GM18861 (cell line): ENCODE results near the gene MED27.

Experiments
- ATAC-seq: cut with Tn5 transposase; IDR thresholded peaks from one replicate; pipeline ENCODE4 v1.9.1; 2021; ENCODE audit not compliant: unreplicated experiment

The MED27 gene

DNA sequence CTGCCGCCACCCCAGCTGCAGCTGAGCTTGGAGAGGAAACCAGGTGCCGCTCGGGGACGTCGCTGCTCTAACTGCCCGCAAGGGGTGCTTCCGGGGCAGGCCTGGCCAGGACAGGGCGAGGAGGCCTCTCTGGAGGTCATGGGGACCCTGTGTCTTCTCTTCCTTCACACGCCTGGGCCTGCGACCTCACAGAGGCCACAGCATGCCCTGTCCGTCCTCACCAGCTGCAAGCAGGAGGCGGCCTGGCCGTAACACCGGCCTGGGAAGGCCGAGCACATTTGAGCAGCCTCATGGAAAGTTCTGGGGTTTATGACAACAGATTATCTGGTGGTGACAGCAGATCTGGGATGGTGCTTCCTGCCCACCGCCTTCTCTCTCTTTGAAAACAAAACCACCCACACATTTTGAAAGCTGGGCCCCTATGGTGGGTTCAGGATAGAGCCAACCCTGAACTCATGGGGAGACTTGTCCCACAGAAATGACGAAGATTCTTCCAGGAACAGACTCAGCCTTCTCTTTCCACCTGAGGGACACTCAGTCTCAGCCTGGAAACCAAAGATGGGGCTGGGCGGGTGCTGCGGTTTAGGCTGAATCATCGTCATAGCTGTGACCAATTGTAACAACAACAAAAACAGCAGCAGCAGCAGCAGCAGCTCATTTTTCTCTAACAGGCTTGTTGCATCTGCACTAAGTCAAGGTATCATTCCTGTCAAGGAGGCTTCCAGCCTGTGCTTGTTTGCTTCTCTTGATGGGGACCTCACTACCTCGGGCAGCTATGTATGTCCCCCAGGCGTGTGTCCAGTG, 240.2 kb downstream of the MED27 start:
- ATAC-seq, result no peak

GRCh38 chr9:131838530-131839280, 241.0 kb downstream of the MED27 start:
- ATAC-seq, result no peak

DNA sequence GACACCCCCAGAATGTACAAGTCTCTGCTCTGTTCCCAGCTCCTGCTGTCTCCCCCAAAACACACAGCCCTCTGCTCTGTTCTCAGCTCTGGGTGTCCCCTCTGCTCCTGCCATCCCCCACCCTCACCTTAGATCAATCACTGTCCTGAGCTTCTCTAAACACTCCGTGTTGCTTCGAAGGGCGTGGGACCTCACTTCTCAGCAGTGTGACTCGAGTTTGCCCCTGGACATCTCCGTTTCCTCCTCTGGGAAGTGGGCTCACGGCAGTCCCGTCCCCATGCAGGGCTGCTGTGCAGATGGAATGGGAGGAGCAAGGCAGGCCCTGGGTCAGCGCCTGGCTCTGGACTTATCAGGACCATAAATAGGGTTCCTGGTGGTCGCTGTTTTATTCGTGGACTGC, 241.8 kb downstream of the MED27 start:
- ATAC-seq, result no peak

GRCh38 chr9:131837316-131837715, 242.4 kb downstream of the MED27 start:
- ATAC-seq, result no peak

DNA sequence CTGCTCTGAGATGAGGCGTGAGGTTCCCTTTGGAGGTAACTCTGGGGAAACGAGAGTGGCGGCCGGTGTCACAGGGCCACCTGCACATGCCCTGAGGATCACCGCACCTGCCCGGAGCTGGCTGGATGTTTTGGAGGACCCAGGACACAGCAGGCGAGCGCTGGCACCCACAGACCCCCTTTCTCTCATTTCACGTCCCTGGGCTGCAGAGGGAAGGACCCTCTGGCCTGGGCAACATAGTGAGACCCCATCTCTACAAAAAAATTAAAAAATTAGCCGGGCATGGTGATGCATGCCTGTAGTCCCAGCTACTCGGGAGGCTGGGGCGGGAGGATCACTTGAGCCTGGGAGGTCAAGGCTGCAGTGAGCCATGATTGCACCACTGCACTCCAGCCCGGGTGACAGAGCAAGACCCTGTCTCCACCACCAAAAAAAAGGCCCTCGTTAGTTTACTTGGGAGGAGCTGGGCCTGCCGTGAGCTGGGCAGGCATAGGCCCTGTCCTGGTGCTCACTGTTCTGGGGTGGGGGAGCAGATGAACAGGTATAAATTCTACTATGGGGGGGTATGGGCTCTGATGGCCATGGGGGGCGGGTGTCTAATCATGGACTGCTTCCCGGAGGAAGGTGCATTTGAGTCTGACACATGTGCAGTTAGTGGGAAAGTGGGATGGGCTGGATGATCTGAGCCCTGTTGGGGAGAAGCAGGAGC, 242.9 kb downstream of the MED27 start:
- no peak for ATAC-seq

DNA sequence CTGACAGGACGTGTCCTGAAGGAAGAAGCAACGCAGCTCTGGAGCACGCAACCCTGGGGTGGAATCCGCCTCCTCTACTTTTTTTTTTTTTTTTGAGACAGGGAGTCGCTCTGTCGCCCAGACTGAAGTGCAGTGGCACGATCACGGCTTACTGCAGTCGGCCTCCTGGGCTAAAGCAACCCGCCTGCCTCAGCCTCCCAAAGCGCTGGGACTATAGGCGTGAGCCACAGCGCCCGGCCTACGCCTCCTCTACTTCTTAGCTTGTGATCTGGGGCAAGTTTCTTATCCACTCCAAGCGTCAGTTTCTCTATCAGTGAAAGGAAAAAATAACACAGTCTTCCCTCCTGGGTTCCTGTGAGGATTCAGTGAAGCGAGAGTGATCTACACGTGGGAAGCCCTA, 243.6 kb downstream of the MED27 start:
- ATAC-seq, result no peak

DNA sequence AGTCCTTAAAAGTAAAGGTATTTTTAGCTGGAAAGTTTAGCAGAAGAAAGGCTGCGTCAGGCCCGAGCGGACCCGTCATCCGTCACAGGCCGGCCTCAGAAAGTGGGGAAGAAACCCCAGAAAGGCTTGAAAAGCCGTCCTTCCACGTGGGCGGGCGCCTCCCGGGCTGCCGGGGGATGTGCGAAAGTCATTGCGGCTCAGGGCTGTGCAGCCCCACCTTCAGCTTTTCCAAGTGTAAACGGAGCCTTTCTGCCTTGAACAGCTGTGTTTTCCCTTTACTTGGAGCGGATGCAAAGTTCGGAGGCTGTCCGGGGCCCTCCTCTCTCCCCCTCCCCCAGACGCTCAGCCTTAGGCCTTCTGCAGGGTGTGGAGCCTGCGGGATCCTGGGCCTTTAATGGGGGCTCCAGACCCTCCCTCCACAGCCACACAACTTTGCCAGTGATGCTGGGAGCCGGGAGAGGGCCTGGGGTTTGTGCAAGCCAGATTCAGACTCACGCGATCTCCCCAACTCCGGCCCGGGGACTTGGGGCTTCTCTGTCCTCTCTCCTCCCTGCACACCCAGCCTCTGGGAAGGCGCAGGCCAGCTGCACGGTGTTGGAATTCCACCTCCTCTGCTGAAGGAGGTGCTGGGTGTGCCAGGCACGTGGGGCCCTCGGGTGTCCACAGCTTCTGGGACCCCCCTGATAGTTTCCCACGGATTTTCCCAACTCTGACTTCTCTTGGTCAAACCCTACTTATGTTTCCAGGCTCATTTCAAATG, 244.3 kb downstream of the MED27 start:
- ATAC-seq, result no peak

DNA sequence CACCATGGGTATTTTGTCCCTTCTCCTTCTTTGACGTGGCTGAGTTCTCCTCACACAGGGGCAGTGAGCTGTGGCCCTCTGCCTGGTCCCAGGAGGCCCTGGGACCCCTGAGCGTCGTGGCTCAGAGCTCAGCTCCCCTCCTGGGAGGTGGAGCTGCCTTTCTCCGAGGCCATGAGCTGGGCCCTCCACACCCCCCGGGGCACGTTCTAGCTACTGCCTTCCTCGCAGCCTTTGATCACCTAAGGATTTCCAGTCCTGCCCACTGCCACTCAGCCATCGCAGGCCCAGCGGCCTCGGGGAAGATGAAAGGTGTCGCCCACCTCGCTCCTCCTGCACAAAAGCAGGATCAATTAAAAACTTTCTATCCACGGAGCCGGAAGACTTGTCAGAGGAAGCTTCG, 244.9 kb downstream of the MED27 start:
- ATAC-seq, result no peak

DNA sequence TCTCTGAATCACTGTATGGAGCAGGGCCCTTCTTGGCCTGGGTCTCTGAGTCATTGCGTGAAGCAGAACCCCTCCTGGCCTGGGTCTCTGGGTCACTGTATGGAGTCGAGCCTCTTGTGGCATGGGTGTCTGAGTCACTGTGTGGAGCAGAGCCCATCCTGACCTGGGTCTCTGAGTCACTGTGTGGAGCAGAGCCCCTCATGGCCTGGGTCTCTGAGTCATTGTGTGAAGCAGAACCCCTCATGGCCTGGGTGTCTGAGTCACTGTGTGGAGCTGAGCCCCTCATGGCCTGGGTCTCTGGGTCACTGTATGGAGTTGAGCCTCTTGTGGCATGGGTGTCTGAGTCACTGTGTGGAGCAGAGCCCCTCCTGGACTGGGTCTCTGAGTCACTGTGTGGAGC, 245.8 kb downstream of the MED27 start:
- ATAC-seq, result no peak

DNA sequence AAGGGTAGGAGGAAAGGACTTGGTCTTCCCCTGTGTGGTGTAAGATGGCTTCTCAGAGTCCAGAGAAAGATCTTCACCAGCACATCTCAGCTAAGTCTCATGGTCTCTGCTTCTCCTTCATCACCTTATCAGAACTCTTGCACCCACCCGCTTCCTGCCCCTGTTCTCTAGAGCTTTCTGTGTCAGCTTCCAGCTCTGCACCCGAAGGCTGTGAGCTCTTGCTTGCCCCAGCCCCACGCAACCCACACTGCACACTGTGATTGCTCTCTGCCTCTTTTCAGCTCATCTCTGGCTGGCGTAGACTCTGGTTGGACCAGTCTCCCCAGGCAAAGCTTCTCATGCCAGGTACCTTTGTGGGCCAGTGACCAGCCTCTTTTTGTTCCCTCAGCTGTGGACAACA, 246.6 kb downstream of the MED27 start:
- no peak for ATAC-seq

- no peak for ATAC-seq
Measured at GRCh38 chr9:131831380-131832165, 248.1 kb downstream of the MED27 start.

DNA sequence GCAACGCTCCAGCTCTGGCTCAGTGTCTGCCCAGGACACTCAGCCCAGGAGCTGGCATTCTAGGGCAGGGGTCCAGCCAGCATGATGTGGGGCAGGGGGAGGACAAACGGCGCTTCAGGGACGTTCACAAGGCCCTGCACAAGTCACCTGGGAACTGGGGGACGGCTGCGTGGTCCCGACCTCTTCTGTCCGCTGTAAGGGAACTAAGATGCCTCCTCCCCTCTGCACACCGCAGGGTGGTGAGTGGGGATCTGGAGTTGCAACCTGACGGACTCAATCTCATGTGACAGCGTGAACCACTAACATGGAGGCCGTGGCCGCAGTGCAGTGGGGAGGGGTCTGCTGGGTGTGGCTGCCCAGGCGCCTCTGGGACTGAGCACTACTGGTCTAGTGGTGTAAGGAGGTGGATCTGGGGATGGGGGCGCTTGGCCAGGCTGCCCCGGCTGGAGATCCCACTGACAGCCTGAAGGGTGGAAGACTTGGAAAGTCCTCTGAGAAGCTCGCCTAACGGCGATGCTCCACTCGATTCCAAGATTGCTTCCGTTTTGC, 251.8 kb downstream of the MED27 start:
- no peak for ATAC-seq

GRCh38 chr9:131826966-131827525, 252.6 kb downstream of the MED27 start:
- ATAC-seq, result no peak

GRCh38 chr9:131826053-131826452, 253.6 kb downstream of the MED27 start:
- ATAC-seq, result no peak

- no peak for ATAC-seq
Measured at GRCh38 chr9:131824953-131825495, 254.6 kb downstream of the MED27 start.

GRCh38 chr9:131824155-131824594, 255.5 kb downstream of the MED27 start:
- ATAC-seq, result no peak

DNA sequence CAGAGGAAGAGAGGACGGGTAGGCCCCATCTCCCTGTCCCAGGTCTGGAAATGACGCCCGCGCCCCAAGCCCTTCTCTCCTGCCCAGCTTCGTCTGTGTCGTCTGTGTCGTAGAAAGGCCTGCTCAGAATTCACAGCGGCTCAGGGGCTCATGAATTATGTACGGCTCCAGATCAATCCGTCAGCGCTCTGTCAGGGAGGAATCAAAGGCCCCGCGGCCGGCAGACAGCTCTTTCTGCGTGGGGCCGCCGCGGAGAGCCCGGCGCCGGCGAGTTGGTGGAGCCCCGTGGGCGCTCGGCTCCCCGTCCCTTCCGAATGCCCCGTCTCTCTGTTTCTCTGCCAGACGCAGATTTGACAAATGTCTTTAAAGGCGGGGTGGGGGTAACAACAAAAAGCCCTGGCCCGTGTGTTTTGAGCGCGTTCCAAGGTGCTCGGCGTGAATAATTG, 255.9 kb downstream of the MED27 start:
- no peak for ATAC-seq

DNA sequence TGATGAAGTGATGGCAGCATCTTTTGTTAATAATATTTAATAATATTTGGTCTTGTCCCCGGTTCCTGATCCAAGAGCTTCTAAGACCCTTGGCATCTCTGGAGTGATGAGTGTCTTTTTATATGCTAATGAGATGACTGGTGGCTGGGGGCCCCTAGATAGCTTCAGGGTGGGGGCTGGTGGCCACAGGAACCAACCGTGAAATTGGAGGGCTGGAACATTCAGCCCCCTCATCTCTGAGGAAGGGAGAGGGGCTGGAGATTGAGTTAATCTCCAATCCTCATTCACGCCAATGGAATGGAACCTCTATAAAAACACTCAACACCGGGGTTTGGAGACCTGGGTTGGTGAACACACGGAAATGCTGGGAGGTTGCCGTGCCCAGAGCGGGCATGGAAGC, 261.6 kb downstream of the MED27 start:
- no peak for ATAC-seq

GRCh38 chr9:131817627-131818026, 262.0 kb downstream of the MED27 start:
- ATAC-seq, result no peak
